ENCODE data around the gene SLC16A10.

DNA sequence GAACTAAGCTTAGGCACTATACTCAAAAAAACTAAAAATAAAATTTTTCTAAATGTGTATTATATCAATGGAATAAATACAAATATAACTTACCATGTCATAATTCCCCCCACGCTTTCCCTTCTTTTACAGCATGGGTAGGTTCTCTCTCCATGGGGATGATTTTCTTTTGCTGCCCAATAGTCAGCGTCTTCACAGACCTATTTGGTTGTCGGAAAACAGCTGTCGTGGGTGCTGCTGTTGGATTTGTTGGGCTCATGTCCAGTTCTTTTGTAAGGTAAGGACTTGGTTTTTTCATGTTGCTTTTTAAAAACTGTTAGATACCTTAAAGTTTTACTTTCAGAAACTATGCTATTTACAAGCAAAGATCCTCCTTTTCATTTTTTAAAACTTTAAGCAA is 85.3 kb downstream of the SLC16A10 start:
- no peak for TF ChIP-seq POLR2A (IDR thresholded peaks at IDR 0.05; ENCODE audit: low read length)
- no peak for TF ChIP-seq GATA1 (IDR thresholded peaks at IDR 0.05; ENCODE audit: low read depth, low read length)
